Effector memory CD4-positive, alpha-beta T cell (primary cell): ENCODE data around the gene PIK3CB.

ENCODE experiments used
- DNase-seq, 3 donors: peaks; one replicate each; pipeline ENCODE4 v3.0.0-alpha.2; 2020
- H3K27ac ChIP-seq: 2 replicates; pipeline ENCODE4 v1.7.0; 2013; ENCODE audit warnings: mild to moderate bottlenecking, low read length, moderate library complexity; ENCODE audit not compliant: insufficient read depth, poor library complexity, severe bottlenecking
- H3K27me3 ChIP-seq: replicated peaks from 2 replicates; pipeline ENCODE4 v1.7.0; 2013; ENCODE audit warnings: mild to moderate bottlenecking, low read length; ENCODE audit not compliant: insufficient read depth, control insufficient read depth, poor library complexity, severe bottlenecking
- H3K36me3 ChIP-seq: 2 replicates; pipeline ENCODE4 v1.7.0; 2013; ENCODE audit warnings: mild to moderate bottlenecking, low read length, moderate library complexity; ENCODE audit not compliant: control insufficient read depth, insufficient read depth
- H3K4me1 ChIP-seq: 2 replicates; pipeline ENCODE4 v1.7.0; 2013; ENCODE audit warnings: low read length, mild to moderate bottlenecking; ENCODE audit not compliant: control insufficient read depth, insufficient read depth, poor library complexity, severe bottlenecking
- H3K4me3 ChIP-seq: 2 replicates; pipeline ENCODE4 v1.7.0; 2013; ENCODE audit warnings: low read length, low read depth, mild to moderate bottlenecking; ENCODE audit not compliant: insufficient read depth, poor library complexity, severe bottlenecking
- H3K9me3 ChIP-seq: 2 replicates; pipeline ENCODE4 v1.7.0; 2013; ENCODE audit warnings: mild to moderate bottlenecking, low read length, moderate library complexity; ENCODE audit not compliant: control insufficient read depth
- total RNA-seq, 3 donors: gene quantifications; one replicate each; lab custom pipeline; 2026; lab: John Stamatoyannopoulos, UW

The PIK3CB gene
- 20.4 to 24.4 (median 20.5) reads per million in 3 donors for total RNA-seq

DNA sequence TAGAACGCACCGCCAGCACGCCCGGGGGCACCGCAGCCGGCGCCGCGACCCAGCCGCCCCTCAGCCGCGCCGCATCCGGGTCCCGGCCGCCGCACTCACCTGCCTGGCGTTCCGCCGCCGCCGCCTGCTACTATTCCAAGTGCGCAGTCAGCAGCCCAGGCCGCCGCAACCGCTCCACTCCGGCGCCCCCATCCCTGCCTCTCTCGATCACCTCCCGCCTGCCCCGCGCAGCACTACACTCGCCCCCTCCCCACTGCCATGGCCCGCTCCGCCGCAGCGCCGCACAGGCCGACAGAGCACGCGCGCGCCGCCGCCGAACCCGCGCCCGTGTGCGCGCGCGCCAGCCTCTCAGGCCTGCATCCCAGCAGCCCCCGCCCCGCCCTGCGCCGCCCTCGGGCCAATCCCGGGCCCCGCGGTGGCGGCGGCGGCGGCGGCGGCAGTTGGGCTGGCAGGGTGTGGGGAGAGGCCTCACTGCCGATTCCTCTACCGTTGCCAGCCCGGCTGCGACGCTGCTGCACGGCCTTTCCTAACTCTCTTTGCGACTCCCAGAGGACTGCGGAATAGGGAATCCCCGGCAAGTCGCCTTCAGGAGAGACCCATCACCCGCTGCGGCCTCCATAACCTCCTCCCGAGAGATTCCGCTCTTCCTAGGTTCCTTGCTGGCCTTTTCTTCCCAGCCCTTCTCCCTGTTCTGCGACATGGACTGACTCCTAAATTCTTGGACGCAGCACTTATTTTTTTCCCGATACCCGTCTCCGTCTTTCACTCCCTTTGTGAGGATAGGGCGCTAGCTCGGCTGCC, at the start of gene PIK3CB:
Gene PIK3CB, minus strand, starts transcription at position 333 of the 801 bp plus-strand sequence. CDS start 75,585 bp downstream, outside the sequence.
- Histone ChIP-seq H3K36me3 (no peaks in the 10 kb centered on the region), H3K9me3 (no peaks in the 10 kb centered on the region), H3K4me1 (peaks cover 12% of the 10 kb centered on the region), H3K4me3 (peak within 1 kb of the TSS; percentile 83), H3K27me3 (no peaks in the 10 kb centered on the region), H3K27ac (peak within 1 kb of the TSS; percentile 86)
- peak; percentile 70 to 76 (median 72) for DNase-seq

DNA sequence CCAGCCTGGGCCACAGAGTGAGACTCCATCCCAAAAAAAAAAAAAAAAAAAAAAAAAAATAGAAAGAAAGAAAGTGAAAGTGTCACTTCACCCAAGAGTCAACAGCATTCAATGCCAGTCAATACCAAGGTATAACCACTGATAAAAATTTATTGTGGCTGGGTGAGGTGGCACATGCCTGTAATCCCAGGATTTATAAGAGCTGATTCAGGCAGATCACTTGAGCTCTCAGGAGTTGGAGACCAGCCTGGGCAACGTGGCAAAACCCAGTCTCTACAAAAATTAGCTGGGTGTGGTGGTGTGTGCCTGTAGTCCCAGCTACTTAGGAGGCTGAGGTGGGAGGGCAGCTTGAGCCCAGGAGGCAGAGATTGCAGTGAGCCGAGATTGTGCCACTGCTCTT, 46.5 kb upstream of the PIK3CB start:
- DNase-seq: no peak
- Histone ChIP-seq H3K4me1 (no peaks in the 10 kb centered on the region), H3K9me3 (no peaks in the 10 kb centered on the region), H3K4me3 (no peak overlapping the region), H3K36me3 (no peaks in the 10 kb centered on the region), H3K27me3 (no peaks in the 10 kb centered on the region), H3K27ac (no peak overlapping the region)

DNA sequence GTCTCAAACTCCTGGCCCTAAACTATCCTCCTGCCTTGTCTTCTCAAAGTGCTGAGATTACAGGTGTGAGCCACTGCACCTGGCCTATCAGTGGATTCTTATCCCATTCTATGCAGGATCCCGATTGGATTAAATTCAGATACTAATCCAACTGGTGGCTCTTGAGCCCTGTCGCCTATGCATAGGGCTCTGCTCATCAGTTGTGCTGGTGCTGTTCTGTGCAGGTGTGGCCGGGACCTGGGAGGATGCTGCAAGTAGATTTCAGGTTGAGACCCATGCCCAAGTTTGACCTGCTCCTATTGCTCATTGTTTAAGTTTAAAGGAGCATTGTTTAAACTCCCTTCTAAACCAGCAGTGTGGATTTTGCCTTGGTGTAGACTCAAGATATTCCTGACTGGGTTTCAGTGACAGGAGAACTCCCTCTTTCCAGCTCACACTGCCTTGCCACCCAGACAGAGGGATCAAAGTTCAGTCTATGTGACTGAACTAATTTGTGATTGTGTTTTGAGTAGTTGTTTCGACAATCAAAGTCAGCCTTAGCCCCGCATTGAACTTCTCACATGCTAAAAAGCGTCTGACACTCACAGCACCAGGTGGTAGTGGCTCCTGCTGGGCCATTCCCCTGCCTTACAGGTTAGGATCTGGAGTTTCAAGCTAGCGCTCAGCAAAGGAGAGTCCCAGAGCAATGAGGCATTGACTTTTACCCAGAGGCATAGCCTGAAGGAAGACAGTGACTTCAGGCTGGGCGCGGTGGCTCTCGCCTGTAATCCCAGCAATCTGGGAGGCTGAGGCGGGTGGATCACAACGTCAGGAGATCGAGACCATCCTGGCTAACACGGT, 45.0 kb upstream of the PIK3CB start:
- Histone ChIP-seq H3K4me1 (no peaks in the 10 kb centered on the region), H3K4me3 (no peak overlapping the region), H3K27me3 (no peaks in the 10 kb centered on the region), H3K36me3 (no peaks in the 10 kb centered on the region), H3K27ac (no peak overlapping the region), H3K9me3 (no peaks in the 10 kb centered on the region)
- no peak for DNase-seq

DNA sequence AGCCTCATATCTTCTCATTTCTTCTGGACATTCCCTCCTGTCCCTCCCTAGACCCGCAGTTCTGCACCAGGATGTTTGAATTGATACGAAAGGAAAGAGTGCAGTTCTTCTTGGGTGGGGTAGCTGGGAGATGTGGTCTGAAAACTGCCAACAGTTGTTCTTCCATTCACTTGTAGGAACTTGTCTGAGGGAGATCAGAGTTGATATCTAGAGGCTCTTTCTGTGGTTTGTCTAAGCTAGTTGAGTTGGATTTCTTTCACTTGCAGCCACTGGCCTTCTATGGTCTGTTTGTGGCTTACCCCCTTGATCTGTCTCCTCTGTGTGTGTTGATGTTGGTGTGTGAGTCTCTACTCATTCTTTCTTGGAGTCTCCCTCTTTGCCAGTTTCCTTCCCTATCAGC, 42.5 kb upstream of the PIK3CB start:
- Histone ChIP-seq H3K27ac (no peak overlapping the region), H3K4me3 (no peak overlapping the region), H3K4me1 (no peaks in the 10 kb centered on the region), H3K27me3 (no peaks in the 10 kb centered on the region), H3K36me3 (no peaks in the 10 kb centered on the region), H3K9me3 (no peaks in the 10 kb centered on the region)
- no peak for DNase-seq

DNA sequence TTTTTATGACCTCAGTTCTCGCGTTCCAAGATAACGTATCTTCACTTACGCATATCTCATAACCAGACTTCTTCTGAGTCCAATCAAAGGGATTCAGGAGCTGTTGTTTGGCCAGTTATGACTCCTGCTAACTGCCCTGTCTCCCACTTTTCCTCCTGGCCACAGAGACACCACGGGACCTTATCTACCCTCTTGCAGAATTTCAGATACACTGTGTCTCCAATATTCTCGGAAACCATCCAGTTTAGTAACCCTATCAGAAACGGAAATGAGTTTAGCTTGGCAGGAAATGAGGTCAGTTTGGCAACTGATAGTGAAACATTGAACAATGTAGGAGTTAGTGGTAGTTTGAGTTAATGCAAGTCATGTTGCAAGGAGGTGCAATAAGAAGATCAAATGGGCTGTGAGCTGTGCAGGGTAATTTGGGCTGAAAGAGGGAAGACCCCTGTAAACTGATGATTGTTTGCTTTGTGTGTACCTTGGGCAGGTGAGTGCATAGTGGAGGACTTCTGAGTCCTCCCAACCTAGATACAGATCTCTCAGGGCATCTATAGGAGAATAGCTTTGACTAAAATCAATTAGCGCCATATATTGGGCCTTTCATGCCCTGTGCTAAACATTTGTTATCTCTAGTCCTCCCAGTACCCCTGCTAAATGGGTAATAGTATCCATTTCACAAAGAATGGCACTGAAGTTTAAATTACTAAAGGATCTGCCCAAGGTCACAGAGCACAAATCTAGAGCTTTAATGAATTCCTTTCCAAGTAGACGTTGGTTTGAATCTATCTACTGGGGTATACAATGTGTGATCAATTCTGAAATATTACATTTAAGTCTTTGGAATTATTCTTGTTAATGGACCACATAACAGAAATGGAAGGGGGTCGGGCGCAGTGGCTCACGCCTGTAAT, 41.3 kb upstream of the PIK3CB start:
- H3K4me1 ChIP-seq: no peaks in the 10 kb centered on the region
- DNase-seq: no peak
- no peaks in the 10 kb centered on the region for H3K27me3 ChIP-seq
- H3K9me3 ChIP-seq: no peaks in the 10 kb centered on the region
- H3K27ac ChIP-seq: no peak overlapping the region
- H3K4me3 ChIP-seq: peak overlapping the region; percentile 7
- no peaks in the 10 kb centered on the region for H3K36me3 ChIP-seq

DNA sequence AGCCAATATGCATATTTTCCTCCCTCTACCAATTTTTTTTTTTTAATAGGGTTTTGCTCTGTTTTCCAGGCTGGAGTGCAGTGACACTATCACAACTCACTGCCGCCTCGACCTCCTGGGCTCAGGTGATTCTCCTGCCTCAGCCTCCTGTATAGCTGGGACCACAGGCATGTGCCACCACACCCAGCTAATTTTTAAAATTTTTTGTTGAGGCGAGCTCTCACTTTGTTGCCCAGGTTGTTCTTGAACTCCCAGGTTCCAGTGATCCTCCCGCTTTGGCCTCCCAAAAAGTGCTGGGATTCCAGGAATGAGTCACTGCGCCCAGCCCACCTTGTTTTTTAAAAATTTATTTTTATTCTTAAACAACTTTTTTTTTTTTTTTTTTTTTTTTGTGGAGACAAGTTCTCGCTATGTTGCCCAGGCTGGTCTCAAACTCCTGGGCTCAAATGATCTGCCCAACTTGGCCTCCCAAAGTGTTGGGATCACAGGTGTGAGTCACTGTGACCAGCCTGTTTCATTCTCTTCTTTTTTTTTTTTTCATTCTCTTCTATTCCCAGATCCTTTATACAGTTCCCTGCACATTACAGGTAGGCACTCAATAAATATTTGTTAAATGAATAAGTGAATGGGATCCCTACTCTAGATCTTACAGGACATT, 40.5 kb upstream of the PIK3CB start:
- H3K4me3 ChIP-seq: peak overlapping the region; percentile 7
- no peaks in the 10 kb centered on the region for H3K27me3 ChIP-seq
- no peaks in the 10 kb centered on the region for H3K36me3 ChIP-seq
- no peaks in the 10 kb centered on the region for H3K4me1 ChIP-seq
- H3K27ac ChIP-seq: no peak overlapping the region
- H3K9me3 ChIP-seq: no peaks in the 10 kb centered on the region
- no peak for DNase-seq

DNA sequence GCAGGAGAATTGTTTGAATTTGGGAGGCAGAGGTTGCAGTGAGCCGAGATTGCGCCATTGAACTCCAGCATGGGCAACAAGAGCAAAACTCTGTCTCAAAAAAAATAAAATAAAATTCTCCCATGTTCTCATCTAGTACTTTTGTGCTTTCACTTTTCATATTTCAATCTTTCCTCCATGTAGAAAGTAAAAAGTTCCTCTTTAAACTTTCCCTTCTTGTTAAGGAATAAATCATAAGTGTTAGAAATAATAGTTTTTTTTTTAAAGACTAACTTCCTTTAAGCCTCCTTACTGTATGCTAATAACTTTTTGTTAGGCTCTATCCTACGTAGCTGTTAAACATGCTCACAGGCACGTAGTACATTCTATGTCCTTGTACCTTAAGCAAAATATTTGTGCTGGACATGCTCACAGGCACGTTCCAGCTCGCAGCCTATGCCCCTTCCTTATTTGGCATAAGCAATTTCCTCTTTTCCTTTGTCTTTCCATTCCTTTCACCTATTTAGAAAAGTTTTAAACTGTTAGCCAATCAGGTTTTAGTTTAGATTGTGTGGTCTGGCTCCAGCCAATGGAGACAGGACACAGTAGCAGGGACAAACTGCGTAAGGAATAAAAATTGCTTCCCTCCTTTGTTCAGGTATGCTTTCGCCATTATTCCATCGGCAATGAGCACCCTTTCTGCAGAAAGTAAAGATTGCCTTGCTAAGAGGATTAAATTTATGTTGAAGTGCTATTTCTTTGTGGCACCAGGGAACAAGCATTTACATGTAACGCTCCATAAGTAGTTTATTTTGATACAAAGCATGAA, 38.9 kb upstream of the PIK3CB start:
- no peaks in the 10 kb centered on the region for H3K9me3 ChIP-seq
- DNase-seq: no peak
- H3K27ac ChIP-seq: no peak overlapping the region
- H3K4me3 ChIP-seq: no peak overlapping the region
- H3K4me1 ChIP-seq: no peaks in the 10 kb centered on the region
- H3K36me3 ChIP-seq: no peaks in the 10 kb centered on the region
- H3K27me3 ChIP-seq: no peaks in the 10 kb centered on the region

DNA sequence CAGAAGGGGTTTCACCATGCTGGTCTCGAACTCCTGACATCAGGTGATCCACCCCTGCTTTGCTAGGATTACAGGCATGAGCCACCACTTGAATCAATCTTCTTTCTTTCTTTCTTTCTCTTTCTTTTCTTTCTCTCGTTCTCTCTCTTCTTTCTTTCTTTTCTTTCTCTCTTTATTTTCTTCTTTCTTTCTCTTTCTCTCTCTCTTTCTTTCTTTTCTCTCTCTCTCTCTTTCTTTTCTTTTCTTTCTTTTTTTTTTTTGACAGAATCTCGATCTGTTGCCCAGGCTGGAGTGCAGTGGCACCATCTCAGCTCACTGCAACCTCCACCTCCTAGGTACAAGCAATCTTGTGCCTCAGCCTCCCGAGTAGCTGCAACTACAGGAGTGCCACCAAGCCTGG, 37.9 kb upstream of the PIK3CB start:
- H3K36me3 ChIP-seq: no peaks in the 10 kb centered on the region
- no peak overlapping the region for H3K27ac ChIP-seq

DNA sequence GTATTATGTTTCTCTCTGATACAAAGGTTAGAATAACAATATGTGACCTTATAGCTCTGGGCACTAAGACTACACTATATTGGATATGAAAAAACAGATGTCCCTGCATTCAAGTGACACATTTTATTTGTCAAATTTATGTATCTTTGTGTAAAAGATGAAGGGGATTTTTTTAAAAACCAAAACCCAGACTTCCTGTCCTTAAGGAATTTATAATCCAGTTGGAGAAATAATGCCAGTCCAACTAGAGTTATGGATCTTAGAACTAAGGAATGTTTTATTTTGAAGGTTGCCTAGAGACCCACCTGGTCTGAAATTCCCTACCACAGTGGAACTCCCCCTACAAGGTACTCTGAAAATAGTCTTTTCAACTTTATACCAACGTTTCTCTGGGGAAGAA, 33.3 kb upstream of the PIK3CB start:
- no peak overlapping the region for H3K4me3 ChIP-seq
- no peak for DNase-seq
- H3K36me3 ChIP-seq: no peaks in the 10 kb centered on the region
- no peak overlapping the region for H3K27ac ChIP-seq
- no peaks in the 10 kb centered on the region for H3K9me3 ChIP-seq
- no peaks in the 10 kb centered on the region for H3K27me3 ChIP-seq
- no peaks in the 10 kb centered on the region for H3K4me1 ChIP-seq

More for the DNA sequence above, 37.9 kb upstream of the PIK3CB start:
- no peak overlapping the region for H3K4me3 ChIP-seq
- H3K27me3 ChIP-seq: no peaks in the 10 kb centered on the region
- DNase-seq: no peak
- no peaks in the 10 kb centered on the region for H3K4me1 ChIP-seq
- H3K9me3 ChIP-seq: no peaks in the 10 kb centered on the region
